ENCODE results near the gene TRIM28. TPM values are rescaled to one million over a fixed set of nuclear protein-coding genes. Genes with fewer than 3 reads are reported as not detected.
A peak's percentile ranks its signal among the peaks of the same experiment; 100 is the strongest.

The TRIM28 gene
- 136 TPM for total RNA-seq (2013)
- polyA plus RNA-seq = 100 to 1,000 TPM in 1 of 3 donors, 10 to 100 TPM in 2; 16.2 to 234 (median 35.0) TPM
- polyA minus RNA-seq = 279 and 444 TPM in 2 replicates
- 97.4 to 268 (median 118) reads per million in 11 experiments for total RNA-seq

DNA sequence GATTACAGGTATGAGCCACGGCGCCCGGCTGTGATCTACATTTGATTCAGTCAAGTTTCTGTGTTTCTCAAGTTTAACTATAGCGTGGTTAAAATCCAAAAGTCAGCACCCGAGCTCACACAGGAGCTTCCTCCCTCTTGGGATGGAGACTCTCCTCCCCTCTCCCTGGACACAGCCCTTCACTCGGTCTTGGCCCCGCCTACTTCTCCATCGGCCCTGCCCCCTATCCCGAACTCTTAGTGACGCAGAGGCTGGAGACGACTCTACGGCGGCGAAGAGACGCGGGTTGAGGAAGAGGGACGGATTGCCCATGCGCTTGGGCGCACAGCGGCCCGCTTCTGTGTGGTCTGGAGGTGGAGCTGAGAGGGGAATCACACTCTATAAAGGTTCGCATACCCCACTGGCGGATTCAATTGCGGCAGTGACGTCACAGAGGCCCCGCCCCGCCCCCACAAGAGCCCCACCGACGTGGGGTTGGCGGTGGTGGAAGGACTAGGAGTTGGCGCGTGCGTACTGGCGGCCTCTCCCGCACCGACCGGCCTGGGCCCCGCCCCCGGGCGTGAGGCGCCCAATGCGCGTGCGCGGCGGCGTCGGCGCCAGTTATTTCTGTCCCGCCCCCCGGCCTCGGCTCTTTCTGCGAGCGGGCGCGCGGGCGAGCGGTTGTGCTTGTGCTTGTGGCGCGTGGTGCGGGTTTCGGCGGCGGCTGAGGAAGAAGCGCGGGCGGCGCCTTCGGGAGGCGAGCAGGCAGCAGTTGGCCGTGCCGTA, at the start of gene TRIM28:
Gene TRIM28, plus strand, starts transcription at position 239 of the 765 bp plus-strand sequence. CDS start 694 bp downstream, outside the sequence.
- Histone ChIP-seq H3K36me3 (replicated peaks in 1 of 2; ENCODE audit: control insufficient read depth in 1 of 2, insufficient read depth in 2 of 2, low read length in 2 of 2) (peaks cover 20 to 21% of the 10 kb centered on the region in 2 donors), H3K9me3 (replicated peaks in 1 of 2; ENCODE audit: control insufficient read depth in 1 of 2, insufficient read depth in 1 of 2, low read length in 2 of 2) (no peaks in the 10 kb centered on the region), H3K79me2 (ENCODE audit: insufficient read depth, low read length) (peaks cover 42% of the 10 kb centered on the region), H3K4me2 (replicated peaks; ENCODE audit: extremely low read depth, low read length, poor library complexity, severe bottlenecking) (peak within 1 kb of the TSS; percentile 99), H3K4me3 (replicated peaks in 1 of 3; ENCODE audit: low read depth in 2 of 3, low read length in 3 of 3) (peak within 1 kb of the TSS; percentile 76 to 93 (median 84)), H3K27ac (ENCODE audit: low read depth in 1 of 2, low read length in 2 of 2) (peak within 1 kb of the TSS; percentile 98 to 100), H3K4me1 (ENCODE audit: control insufficient read depth in 1 of 2, insufficient read depth in 2 of 2, low read length in 2 of 2) (peaks cover 29 to 32% of the 10 kb centered on the region in 2 donors), H4K20me1 (ENCODE audit: insufficient read depth, low read length) (peaks cover 44% of the 10 kb centered on the region), H3K9ac (ENCODE audit: insufficient read depth, low read length, poor library complexity, severe bottlenecking) (peak within 1 kb of the TSS; percentile 88), H2AFZ (ENCODE audit: insufficient read depth, low read depth, low read length, poor library complexity, severe bottlenecking) (peak within 1 kb of the TSS; percentile 82), H3K27me3 (ENCODE audit: control insufficient read depth in 2 of 2, insufficient read depth in 2 of 2, low read length in 2 of 2) (peaks cover 2 to 6% of the 10 kb centered on the region in 2 donors)
- peaks cover 38% of the 10 kb centered on the region for H3K4me1 Mint-ChIP-seq
- H3K27ac Mint-ChIP-seq = peak within 1 kb of the TSS; percentile 98 to 100 (median 99)
- TF ChIP-seq, protein P1, sequence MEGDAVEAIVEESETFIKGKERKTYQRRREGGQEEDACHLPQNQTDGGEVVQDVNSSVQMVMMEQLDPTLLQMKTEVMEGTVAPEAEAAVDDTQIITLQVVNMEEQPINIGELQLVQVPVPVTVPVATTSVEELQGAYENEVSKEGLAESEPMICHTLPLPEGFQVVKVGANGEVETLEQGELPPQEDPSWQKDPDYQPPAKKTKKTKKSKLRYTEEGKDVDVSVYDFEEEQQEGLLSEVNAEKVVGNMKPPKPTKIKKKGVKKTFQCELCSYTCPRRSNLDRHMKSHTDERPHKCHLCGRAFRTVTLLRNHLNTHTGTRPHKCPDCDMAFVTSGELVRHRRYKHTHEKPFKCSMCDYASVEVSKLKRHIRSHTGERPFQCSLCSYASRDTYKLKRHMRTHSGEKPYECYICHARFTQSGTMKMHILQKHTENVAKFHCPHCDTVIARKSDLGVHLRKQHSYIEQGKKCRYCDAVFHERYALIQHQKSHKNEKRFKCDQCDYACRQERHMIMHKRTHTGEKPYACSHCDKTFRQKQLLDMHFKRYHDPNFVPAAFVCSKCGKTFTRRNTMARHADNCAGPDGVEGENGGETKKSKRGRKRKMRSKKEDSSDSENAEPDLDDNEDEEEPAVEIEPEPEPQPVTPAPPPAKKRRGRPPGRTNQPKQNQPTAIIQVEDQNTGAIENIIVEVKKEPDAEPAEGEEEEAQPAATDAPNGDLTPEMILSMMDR (IDR thresholded peaks at IDR 0.05) = no peak
- H3K4me3 Mint-ChIP-seq = peak within 1 kb of the TSS; percentile 90 to 93
- H3K9me3 Mint-ChIP-seq = peaks cover 0 to 5% (median 0%) of the 10 kb centered on the region in 7 donors
- peak; percentile 96 to 98 (median 97) for DNase-seq
- peaks cover 5 to 17% (median 12%) of the 10 kb centered on the region in 3 donors for H3K27me3 Mint-ChIP-seq (ENCODE audit: low read depth in 3 of 3)
- intact Hi-C loops (cut with micrococcal nuclease) = loop anchor here in 1 of 2 donors (2.0 kb wide), 1 partner anchor 15 kb away; the partner anchor contains the start of gene UBE2M
- WGBS (ENCODE audit: insufficient coverage) = under 1% methylated on average over 52 of the region's 73 CpGs
- H3K36me3 Mint-ChIP-seq = peaks cover 20 to 32% of the 10 kb centered on the region in 2 donors

DNA sequence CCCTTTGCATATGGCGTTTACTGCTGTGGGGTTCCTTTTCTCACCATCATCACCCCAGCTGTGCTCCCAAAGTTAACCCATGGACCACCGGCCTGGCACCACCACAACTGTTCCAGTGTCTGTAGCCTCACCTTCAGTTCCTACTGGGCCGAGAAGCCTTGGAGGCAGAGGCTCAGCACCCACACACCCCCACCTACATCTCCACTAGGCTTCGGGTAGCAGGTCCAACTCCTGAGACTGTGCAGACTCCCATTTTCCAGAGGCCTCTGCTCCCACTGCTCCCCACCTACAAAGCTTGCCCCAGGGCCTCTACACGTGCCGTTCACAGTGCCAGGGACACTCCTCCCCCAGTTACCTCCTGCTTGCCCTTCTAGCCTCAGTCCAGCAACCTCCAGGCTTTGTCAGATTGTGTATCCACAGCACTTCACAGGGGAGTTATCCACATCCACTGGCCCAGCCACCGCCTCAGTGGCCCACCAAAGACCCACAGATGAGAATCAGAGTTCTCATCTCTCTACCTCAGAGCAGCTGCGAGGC, 46.2 kb upstream of the TRIM28 start:
- peaks cover 3 to 6% (median 5%) of the 10 kb centered on the region in 3 donors for H3K27me3 Mint-ChIP-seq (ENCODE audit: low read depth in 3 of 3)
- H3K9ac ChIP-seq (ENCODE audit: insufficient read depth, low read length, poor library complexity, severe bottlenecking) = no peak overlapping the region
- H3K27ac Mint-ChIP-seq = no peak overlapping the region

More for the DNA sequence above, 46.2 kb upstream of the TRIM28 start:
- Mint-ChIP-seq H3K36me3 (peaks cover 0 to 6% of the 10 kb centered on the region in 2 donors), H3K9me3 (peaks cover 14 to 27% (median 18%) of the 10 kb centered on the region in 7 donors), H3K4me3 (no peak overlapping the region), H3K4me1 (peaks cover 14% of the 10 kb centered on the region)
- Histone ChIP-seq H3K27me3 (ENCODE audit: control insufficient read depth in 2 of 2, insufficient read depth in 2 of 2, low read length in 2 of 2) (no peaks in the 10 kb centered on the region), H3K4me1 (ENCODE audit: control insufficient read depth in 1 of 2, insufficient read depth in 2 of 2, low read length in 2 of 2) (peaks cover 13 to 16% of the 10 kb centered on the region in 2 donors), H4K20me1 (ENCODE audit: insufficient read depth, low read length) (no peaks in the 10 kb centered on the region), H2AFZ (ENCODE audit: insufficient read depth, low read depth, low read length, poor library complexity, severe bottlenecking) (peak overlapping the region; percentile 78), H3K36me3 (replicated peaks in 1 of 2; ENCODE audit: control insufficient read depth in 1 of 2, insufficient read depth in 2 of 2, low read length in 2 of 2) (no peaks in the 10 kb centered on the region), H3K4me2 (replicated peaks; ENCODE audit: extremely low read depth, low read length, poor library complexity, severe bottlenecking) (no peak overlapping the region), H3K27ac (ENCODE audit: low read depth in 1 of 2, low read length in 2 of 2) (no peak overlapping the region), H3K4me3 (replicated peaks in 1 of 3; ENCODE audit: low read depth in 2 of 3, low read length in 3 of 3) (no peak overlapping the region), H3K9me3 (replicated peaks in 1 of 2; ENCODE audit: control insufficient read depth in 1 of 2, insufficient read depth in 1 of 2, low read length in 2 of 2) (peaks cover 4 to 22% of the 10 kb centered on the region in 2 donors), H3K79me2 (ENCODE audit: insufficient read depth, low read length) (no peaks in the 10 kb centered on the region)
- DNase-seq = no peak
- intact Hi-C loops (cut with micrococcal nuclease) = no loop called here
- TF ChIP-seq, protein P1 (IDR thresholded peaks at IDR 0.05) = no peak
- WGBS (ENCODE audit: insufficient coverage) = 97% methylated on average over 6 of the region's 8 CpGs
